ENCODE measurements around the gene FNIP2.

Gene FNIP2

DNA sequence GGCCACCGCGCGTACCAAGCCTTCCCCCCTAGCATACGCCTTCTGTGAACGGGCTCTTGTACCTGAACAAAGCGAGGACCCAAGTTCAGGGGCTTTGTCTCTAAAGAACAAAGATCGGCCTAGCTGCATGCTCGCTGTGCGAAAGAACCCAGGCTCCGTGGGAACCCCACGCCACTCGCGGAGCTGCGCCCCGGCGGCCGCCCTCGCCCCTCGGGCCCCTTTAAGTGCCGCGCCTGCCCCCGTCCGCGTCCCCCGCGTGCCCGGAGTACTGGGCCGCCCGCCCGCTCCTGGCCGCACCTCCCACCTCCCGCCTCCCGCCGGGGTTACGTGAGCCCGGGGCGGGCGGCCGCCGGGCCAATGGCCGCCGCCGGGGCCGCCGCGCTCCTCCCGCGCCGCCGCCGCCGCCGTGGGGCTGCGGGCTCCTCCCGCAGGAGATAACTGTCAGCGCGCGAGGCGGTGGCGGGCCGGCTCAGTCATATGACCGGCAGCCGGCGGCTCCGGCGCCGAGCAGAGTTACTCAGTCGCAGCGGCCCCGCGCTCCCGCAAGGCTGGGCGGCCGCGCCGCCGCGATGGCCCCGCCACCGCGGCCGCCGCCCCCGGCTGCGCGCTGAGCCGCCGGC, at the start of gene FNIP2:
TSS of gene FNIP2 (plus strand) at position 472 of the 620 bp plus-strand sequence. CDS start 187 bp downstream, outside the sequence.
- POLR2A ChIA-PET: no interaction called here
- CTCF ChIA-PET: interaction anchor here (0.9 kb wide), 1 partner anchor 88 kb away, joined by 4 read pairs; no protein-coding TSS in a partner anchor
- TF ChIP-seq, protein P1, sequence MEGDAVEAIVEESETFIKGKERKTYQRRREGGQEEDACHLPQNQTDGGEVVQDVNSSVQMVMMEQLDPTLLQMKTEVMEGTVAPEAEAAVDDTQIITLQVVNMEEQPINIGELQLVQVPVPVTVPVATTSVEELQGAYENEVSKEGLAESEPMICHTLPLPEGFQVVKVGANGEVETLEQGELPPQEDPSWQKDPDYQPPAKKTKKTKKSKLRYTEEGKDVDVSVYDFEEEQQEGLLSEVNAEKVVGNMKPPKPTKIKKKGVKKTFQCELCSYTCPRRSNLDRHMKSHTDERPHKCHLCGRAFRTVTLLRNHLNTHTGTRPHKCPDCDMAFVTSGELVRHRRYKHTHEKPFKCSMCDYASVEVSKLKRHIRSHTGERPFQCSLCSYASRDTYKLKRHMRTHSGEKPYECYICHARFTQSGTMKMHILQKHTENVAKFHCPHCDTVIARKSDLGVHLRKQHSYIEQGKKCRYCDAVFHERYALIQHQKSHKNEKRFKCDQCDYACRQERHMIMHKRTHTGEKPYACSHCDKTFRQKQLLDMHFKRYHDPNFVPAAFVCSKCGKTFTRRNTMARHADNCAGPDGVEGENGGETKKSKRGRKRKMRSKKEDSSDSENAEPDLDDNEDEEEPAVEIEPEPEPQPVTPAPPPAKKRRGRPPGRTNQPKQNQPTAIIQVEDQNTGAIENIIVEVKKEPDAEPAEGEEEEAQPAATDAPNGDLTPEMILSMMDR (IDR thresholded peaks at IDR 0.05; ENCODE audit: control extremely low read depth, extremely low read depth, low read depth, missing control alignments): no peak
- DNase-seq (ENCODE audit: extremely low spot score): peak; percentile 84

DNA sequence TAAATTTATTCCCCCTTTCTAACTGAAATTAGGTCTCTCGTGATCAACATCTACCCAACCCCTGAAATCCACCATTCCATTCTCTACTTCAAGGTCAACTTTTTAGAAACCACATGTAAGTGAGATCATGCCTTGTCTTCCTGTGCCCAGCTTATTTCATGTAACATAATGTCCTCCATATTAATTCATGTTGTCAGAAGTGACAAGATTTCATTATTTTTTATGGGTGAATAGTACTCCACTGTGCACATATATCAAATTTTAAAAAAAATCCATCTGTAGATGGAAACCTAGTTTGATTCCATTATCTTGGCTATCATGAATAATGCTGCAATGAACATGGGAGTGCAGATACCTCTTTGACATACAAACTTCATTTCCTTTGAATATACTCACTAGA, 47.1 kb upstream of the FNIP2 start:
- CTCF ChIA-PET: no interaction called here
- DNase-seq (ENCODE audit: extremely low spot score): no peak
- TF ChIP-seq, protein P1 (IDR thresholded peaks at IDR 0.05; ENCODE audit: control extremely low read depth, extremely low read depth, low read depth, missing control alignments): no peak
- POLR2A ChIA-PET: no interaction called here

DNA sequence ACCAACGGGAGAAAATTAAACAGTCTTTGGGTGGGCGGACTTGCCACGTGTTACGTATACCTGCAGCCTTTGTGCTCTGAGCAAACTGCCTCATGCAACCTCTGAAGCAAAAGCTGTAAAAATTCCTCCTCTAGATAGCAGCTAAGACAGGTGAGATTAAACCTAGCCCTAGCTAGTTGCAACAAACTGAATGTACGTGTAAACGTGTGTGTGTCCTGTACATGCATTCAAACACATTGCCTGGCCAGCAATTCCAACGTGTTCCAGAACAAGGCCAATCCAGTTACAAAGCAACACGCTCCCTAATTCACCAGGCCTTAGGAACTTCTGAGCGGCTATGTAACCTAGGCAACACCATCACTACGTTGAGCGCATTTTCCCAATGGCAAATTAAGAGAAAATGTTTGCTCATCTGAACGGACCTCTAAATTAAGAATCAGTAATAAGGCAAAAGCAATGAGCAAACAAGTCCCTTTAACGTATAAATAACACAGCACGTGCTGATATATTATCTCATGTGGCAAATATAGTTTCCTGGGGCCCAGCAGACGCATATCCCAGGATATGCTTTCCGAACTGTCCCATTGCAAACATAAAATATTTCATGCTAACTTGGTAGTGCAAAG, 46.4 kb upstream of the FNIP2 start:
- DNase-seq (ENCODE audit: extremely low spot score): peak; percentile 11
- ChIA-PET CTCF (interaction anchor here (0.6 kb wide), 1 partner anchor 10 kb away, joined by 3 read pairs; no protein-coding TSS in a partner anchor), POLR2A (no interaction called here)
- TF ChIP-seq, protein P1 (IDR thresholded peaks at IDR 0.05; ENCODE audit: control extremely low read depth, extremely low read depth, low read depth, missing control alignments): no peak

DNA sequence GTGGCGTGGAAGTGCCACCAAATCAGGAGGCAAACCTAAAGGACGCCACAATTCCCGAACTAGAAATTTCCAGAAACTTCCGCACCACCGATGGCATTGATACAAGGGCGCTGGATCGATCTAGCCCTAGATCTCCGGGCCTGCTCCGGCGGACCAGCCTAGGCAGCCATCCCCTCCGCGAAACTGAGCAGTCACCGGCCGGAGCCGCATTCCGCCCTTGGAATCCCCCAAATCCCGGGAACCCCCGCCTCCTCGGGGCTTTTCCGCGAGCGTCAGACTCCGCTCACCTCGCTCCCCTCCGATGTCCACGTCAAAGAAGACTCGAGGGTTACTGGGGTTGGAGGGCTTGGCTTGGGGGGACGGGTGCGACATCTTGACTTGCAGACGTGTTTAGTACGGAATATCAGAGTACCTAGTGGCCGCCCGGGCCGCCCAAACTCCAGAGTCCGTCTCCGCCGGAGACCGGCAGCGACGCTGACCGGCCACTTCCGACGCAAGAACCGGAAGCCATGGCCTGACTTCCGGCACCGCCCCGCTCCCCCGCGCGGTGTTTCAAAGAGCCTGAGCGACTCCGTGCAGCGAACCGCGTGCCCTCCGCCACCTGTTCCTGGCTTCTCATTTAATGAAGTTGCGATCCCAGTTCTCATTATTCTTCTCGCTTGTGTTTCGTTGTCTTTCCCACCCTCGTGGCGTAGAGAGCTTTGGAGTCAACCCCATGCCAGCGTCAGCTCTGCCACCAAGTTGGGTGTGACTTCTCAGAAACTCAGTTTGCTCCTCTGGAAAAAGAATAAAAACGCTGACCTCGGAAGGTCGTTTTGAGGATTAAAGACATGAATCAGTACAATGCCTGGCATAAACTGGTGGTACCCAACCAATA, 45.7 kb upstream of the FNIP2 start, which contains the start of gene PPID:
TSS of gene PPID (minus strand) at position 480 of the 877 bp plus-strand sequence. CDS start at position 372, 108 bp downstream.
- peak; percentile 90 for DNase-seq (ENCODE audit: extremely low spot score)
- TF ChIP-seq, protein P1 (IDR thresholded peaks at IDR 0.05; ENCODE audit: control extremely low read depth, extremely low read depth, low read depth, missing control alignments): no peak
- POLR2A ChIA-PET: no interaction called here
- CTCF ChIA-PET: interaction anchor here (0.6 to 1.3 kb wide), 2 partner anchors 11 to 127 kb away, joined by 3 read pairs; no protein-coding TSS in a partner anchor

DNA sequence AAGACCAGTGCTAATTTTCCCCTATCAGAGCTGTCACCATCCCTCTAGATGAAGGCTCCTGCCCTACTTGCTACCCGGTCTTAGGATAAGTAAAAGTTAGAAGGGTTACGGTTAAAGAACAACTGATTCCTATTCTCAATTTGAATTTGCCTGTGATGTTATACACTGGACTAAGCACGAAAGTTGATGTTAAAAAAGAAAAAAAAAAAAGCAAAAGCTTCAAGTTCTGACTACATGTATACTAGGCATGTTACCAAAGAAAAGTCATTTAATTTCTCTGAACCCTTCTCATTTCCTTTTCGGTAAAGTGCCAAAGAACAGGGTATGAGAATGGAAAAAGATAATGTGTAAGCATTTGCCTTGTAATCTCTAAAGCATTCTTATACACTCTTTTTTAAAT, 44.2 kb upstream of the FNIP2 start:
- TF ChIP-seq, protein P1 (IDR thresholded peaks at IDR 0.05; ENCODE audit: control extremely low read depth, extremely low read depth, low read depth, missing control alignments): no peak
- POLR2A ChIA-PET: no interaction called here
- no peak for DNase-seq (ENCODE audit: extremely low spot score)
- CTCF ChIA-PET: interaction anchor here (0.8 to 1.7 kb wide), 5 partner anchors 87 to 479 kb away, joined by 3 to 6 read pairs (median 3); no protein-coding TSS in a partner anchor

DNA sequence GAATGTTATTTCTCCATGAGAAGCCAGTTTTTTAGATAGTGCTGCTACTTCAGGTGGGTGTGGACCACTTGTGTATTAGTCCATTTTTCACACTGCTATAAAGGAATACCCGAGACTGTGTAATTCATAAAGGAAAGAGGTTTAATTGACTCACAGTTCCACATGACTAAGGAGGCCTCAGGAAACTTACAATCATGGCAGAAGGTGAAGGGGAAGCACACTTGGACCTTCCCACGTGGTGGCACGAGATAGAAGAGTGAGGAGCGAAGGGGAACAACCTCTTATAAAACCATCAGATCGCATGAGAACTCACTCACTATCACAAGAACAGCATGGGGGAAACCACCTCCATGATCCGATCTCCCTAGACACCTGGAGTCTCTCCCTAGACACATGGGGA, 42.2 kb upstream of the FNIP2 start:
- DNase-seq (ENCODE audit: extremely low spot score): no peak
- ChIA-PET POLR2A (interaction anchor here (0.6 kb wide), 1 partner anchor 70 kb away, joined by 3 read pairs; no protein-coding TSS in a partner anchor), CTCF (interaction anchor here (1.1 to 2.4 kb wide), 2 partner anchors 11 to 125 kb away, joined by 3 to 5 read pairs; no protein-coding TSS in a partner anchor)
- TF ChIP-seq, protein P1 (IDR thresholded peaks at IDR 0.05; ENCODE audit: control extremely low read depth, extremely low read depth, low read depth, missing control alignments): no peak
